ENCODE results near the gene GIPC2.
"Not testable (repeated sequence)": the region's sequence is repeated elsewhere in the genome, so short reads cannot be mapped to it uniquely, and the experiment has no call there.

GIPC2 gene

GRCh38 chr1:78045926-78046778 lies at the start of gene GIPC2:
Gene GIPC2 (plus strand): TSS chr1:78045966. CDS start chr1:78046095, 129 bp downstream.
- Histone ChIP-seq H3K9me3 (ENCODE audit: control insufficient read depth in 1 of 2, low read length in 2 of 2) (no peaks in the 10 kb centered on the region), H3K4me3 (ENCODE audit: low read depth in 1 of 2, low read length in 2 of 2) (peak within 1 kb of the TSS; percentile 61 to 85), H3K27me3 (ENCODE audit: low read depth, low read length) (peaks cover 3% of the 10 kb centered on the region), H3K4me1 (ENCODE audit: control insufficient read depth in 1 of 2, insufficient read depth in 2 of 2, low read length in 2 of 2) (peaks cover 0 to 10% of the 10 kb centered on the region in 2 donors), H3K36me3 (ENCODE audit: control insufficient read depth in 1 of 2, insufficient read depth in 2 of 2, low read length in 2 of 2) (no peaks in the 10 kb centered on the region), H3K27ac (ENCODE audit: low read length) (peak within 1 kb of the TSS; percentile 58)

- no peaks in the 10 kb centered on the region for H3K4me1 ChIP-seq (ENCODE audit: control insufficient read depth in 1 of 2, insufficient read depth in 2 of 2, low read length in 2 of 2)
- no peaks in the 10 kb centered on the region for H3K9me3 ChIP-seq (ENCODE audit: control insufficient read depth in 1 of 2, low read length in 2 of 2)
- no peak overlapping the region for H3K27ac ChIP-seq (ENCODE audit: low read length)
- H3K36me3 ChIP-seq (ENCODE audit: control insufficient read depth in 1 of 2, insufficient read depth in 2 of 2, low read length in 2 of 2) = no peaks in the 10 kb centered on the region
- no peaks in the 10 kb centered on the region for H3K27me3 ChIP-seq (ENCODE audit: low read depth, low read length)
- H3K4me3 ChIP-seq (ENCODE audit: low read depth in 1 of 2, low read length in 2 of 2) = no peak overlapping the region
Measured at GRCh38 chr1:77996734-77997133, 49.0 kb upstream of the GIPC2 start.

- not testable (repeated sequence) for H3K27ac ChIP-seq (ENCODE audit: low read length); H3K4me1 ChIP-seq (ENCODE audit: control insufficient read depth in 1 of 2, insufficient read depth in 2 of 2, low read length in 2 of 2); H3K27me3 ChIP-seq (ENCODE audit: low read depth, low read length)
Measured at GRCh38 chr1:78000536-78000935, 45.2 kb upstream of the GIPC2 start.

GRCh38 chr1:78003070-78003746 lies 42.6 kb upstream of the GIPC2 start:
- Histone ChIP-seq H3K9me3 (ENCODE audit: control insufficient read depth in 1 of 2, low read length in 2 of 2) (no peaks in the 10 kb centered on the region), H3K36me3 (ENCODE audit: control insufficient read depth in 1 of 2, insufficient read depth in 2 of 2, low read length in 2 of 2) (peaks cover 0 to 11% of the 10 kb centered on the region in 2 donors), H3K27me3 (ENCODE audit: low read depth, low read length) (no peaks in the 10 kb centered on the region), H3K27ac (ENCODE audit: low read length) (peak overlapping the region; percentile 100), H3K4me1 (ENCODE audit: control insufficient read depth in 1 of 2, insufficient read depth in 2 of 2, low read length in 2 of 2) (peaks cover 7 to 9% of the 10 kb centered on the region in 2 donors), H3K4me3 (ENCODE audit: low read depth in 1 of 2, low read length in 2 of 2) (peak overlapping the region in 1 of 2 donors; percentile 92)

More at GRCh38 chr1:78000536-78000935, 45.2 kb upstream of the GIPC2 start:
- not testable (repeated sequence) for H3K36me3 ChIP-seq (ENCODE audit: control insufficient read depth in 1 of 2, insufficient read depth in 2 of 2, low read length in 2 of 2); H3K9me3 ChIP-seq (ENCODE audit: control insufficient read depth in 1 of 2, low read length in 2 of 2); H3K4me3 ChIP-seq (ENCODE audit: low read depth in 1 of 2, low read length in 2 of 2)

DNA sequence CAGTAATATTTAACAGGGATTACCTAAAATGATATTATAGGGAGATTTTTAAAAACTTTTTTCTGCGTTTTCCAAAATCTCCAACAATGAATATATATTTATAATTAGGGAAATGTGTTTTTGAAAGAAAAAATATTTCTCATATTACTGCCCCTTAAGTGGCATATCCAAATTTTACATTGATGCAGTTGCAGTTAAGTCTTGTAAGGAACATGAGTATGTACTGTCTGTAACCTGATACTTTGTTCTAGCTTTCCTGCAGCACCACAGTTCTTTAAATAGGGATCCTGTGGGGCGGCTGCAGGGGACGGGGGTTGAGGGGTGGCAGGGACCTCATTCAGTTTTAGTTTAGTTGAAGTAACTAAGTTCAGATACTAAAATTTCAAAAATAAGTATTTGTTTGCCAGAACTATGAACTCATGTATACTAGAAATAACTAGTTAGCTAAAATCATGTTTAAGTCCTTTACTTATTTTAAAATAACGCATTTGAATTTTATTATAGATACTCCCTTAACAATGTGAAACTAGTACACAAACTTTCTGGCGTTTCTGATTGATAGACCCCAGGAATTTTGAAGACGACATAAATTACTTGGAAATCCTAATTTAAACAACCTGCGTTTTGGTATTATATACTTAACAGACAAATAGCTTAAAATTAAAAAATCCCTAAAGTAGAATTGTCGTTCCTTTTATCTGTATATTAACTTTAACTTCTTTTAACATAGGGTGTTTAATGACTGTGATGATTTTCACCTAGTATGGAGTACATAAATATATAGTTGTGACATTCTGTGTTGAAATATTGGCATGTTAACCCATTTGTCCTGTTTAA lies 41.7 kb upstream of the GIPC2 start:
- peaks cover 7 to 9% of the 10 kb centered on the region in 2 donors for H3K4me1 ChIP-seq (ENCODE audit: control insufficient read depth in 1 of 2, insufficient read depth in 2 of 2, low read length in 2 of 2)
- H3K4me3 ChIP-seq (ENCODE audit: low read depth in 1 of 2, low read length in 2 of 2) = peak overlapping the region; percentile 68 to 92
- no peaks in the 10 kb centered on the region for H3K9me3 ChIP-seq (ENCODE audit: control insufficient read depth in 1 of 2, low read length in 2 of 2)
- H3K27ac ChIP-seq (ENCODE audit: low read length) = peak overlapping the region; percentile 100
- no peaks in the 10 kb centered on the region for H3K27me3 ChIP-seq (ENCODE audit: low read depth, low read length)
- peaks cover 0 to 11% of the 10 kb centered on the region in 2 donors for H3K36me3 ChIP-seq (ENCODE audit: control insufficient read depth in 1 of 2, insufficient read depth in 2 of 2, low read length in 2 of 2)

GRCh38 chr1:78004719-78005447 lies 40.9 kb upstream of the GIPC2 start, which contains the start of gene DNAJB4:
Gene DNAJB4 (plus strand): TSS chr1:78004939. CDS start chr1:78005111, 172 bp downstream.
- no peaks in the 10 kb centered on the region for H3K9me3 ChIP-seq (ENCODE audit: control insufficient read depth in 1 of 2, low read length in 2 of 2)
- H3K4me1 ChIP-seq (ENCODE audit: control insufficient read depth in 1 of 2, insufficient read depth in 2 of 2, low read length in 2 of 2) = peaks cover 9 to 10% of the 10 kb centered on the region in 2 donors
- no peaks in the 10 kb centered on the region for H3K27me3 ChIP-seq (ENCODE audit: low read depth, low read length)
- H3K27ac ChIP-seq (ENCODE audit: low read length) = peak within 1 kb of the TSS; percentile 100
- H3K36me3 ChIP-seq (ENCODE audit: control insufficient read depth in 1 of 2, insufficient read depth in 2 of 2, low read length in 2 of 2) = peaks cover 0 to 11% of the 10 kb centered on the region in 2 donors
- H3K4me3 ChIP-seq (ENCODE audit: low read depth in 1 of 2, low read length in 2 of 2) = peak within 1 kb of the TSS; percentile 68 to 92

GRCh38 chr1:78005448-78005722 lies 40.4 kb upstream of the GIPC2 start:
- peaks cover 9 to 11% of the 10 kb centered on the region in 2 donors for H3K4me1 ChIP-seq (ENCODE audit: control insufficient read depth in 1 of 2, insufficient read depth in 2 of 2, low read length in 2 of 2)
- H3K9me3 ChIP-seq (ENCODE audit: control insufficient read depth in 1 of 2, low read length in 2 of 2) = no peaks in the 10 kb centered on the region
- H3K27ac ChIP-seq (ENCODE audit: low read length) = peak overlapping the region; percentile 100
- peak overlapping the region; percentile 68 to 92 for H3K4me3 ChIP-seq (ENCODE audit: low read depth in 1 of 2, low read length in 2 of 2)
- no peaks in the 10 kb centered on the region for H3K27me3 ChIP-seq (ENCODE audit: low read depth, low read length)
- H3K36me3 ChIP-seq (ENCODE audit: control insufficient read depth in 1 of 2, insufficient read depth in 2 of 2, low read length in 2 of 2) = peaks cover 0 to 11% of the 10 kb centered on the region in 2 donors

DNA sequence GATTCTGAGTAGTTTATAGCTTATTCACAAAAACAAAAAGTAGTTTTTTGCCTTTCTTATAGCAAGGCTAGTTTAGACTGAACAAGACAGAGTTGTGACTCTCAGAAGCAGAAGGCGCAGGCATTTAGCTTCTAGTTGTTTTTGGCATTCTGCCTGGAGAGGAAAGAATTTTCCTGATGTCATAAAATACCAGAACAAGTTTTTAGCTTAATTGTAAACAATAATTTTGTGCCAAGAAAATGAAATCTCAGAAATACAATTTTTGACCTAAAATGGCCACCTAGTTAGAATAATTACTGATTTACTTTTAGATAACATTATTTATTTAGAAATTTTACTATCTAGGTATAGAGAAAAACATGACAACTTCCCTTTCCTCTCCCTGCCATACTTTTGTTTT lies 40.0 kb upstream of the GIPC2 start:
- Histone ChIP-seq H3K4me3 (ENCODE audit: low read depth in 1 of 2, low read length in 2 of 2) (peak overlapping the region; percentile 68 to 92), H3K36me3 (ENCODE audit: control insufficient read depth in 1 of 2, insufficient read depth in 2 of 2, low read length in 2 of 2) (peaks cover 0 to 11% of the 10 kb centered on the region in 2 donors), H3K4me1 (ENCODE audit: control insufficient read depth in 1 of 2, insufficient read depth in 2 of 2, low read length in 2 of 2) (peaks cover 11 to 13% of the 10 kb centered on the region in 2 donors), H3K9me3 (ENCODE audit: control insufficient read depth in 1 of 2, low read length in 2 of 2) (no peaks in the 10 kb centered on the region), H3K27ac (ENCODE audit: low read length) (peak overlapping the region; percentile 100), H3K27me3 (ENCODE audit: low read depth, low read length) (no peaks in the 10 kb centered on the region)

GRCh38 chr1:78006521-78006920 lies 39.2 kb upstream of the GIPC2 start:
- Histone ChIP-seq H3K4me3 (ENCODE audit: low read depth in 1 of 2, low read length in 2 of 2) (peak overlapping the region; percentile 68 to 92), H3K4me1 (ENCODE audit: control insufficient read depth in 1 of 2, insufficient read depth in 2 of 2, low read length in 2 of 2) (peaks cover 11 to 13% of the 10 kb centered on the region in 2 donors)

DNA sequence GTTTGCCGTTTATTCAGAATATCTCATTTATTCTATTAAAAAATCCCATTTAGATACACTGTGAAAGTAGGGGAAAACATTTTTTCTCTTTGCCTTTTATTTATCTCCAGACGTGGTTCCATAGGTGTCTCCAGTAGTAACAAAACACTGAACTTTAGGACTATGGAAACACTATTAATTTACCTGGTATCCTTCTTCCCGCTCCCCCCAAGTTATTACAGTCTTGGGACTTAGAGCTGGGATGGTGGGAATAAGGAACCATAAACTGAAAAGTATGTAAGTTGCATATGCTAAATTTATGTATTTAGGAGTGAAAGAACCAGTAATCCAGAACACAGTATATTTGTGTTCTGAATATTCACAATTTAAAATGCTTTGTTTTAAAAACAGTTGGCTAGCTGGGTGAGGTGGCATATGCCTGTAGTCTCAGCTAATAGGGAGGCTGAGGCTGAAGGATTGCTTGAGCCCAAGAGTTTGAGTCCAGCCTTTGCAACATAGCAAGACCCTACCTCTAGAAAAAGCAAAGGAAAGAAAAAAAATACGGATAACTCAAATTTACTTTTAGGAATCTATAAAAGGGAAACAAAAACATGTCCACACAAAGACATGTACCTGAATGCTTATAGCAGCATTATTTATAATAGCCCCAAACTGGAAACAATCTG lies 38.0 kb upstream of the GIPC2 start:
- H3K27ac ChIP-seq (ENCODE audit: low read length) = no peak overlapping the region
- peak overlapping the region; percentile 61 to 68 for H3K4me3 ChIP-seq (ENCODE audit: low read depth in 1 of 2, low read length in 2 of 2)
- H3K27me3 ChIP-seq (ENCODE audit: low read depth, low read length) = no peaks in the 10 kb centered on the region
- H3K4me1 ChIP-seq (ENCODE audit: control insufficient read depth in 1 of 2, insufficient read depth in 2 of 2, low read length in 2 of 2) = peaks cover 11 to 13% of the 10 kb centered on the region in 2 donors
- H3K9me3 ChIP-seq (ENCODE audit: control insufficient read depth in 1 of 2, low read length in 2 of 2) = no peaks in the 10 kb centered on the region
- peaks cover under 1 to 11% of the 10 kb centered on the region in 2 donors for H3K36me3 ChIP-seq (ENCODE audit: control insufficient read depth in 1 of 2, insufficient read depth in 2 of 2, low read length in 2 of 2)

More at GRCh38 chr1:78006521-78006920, 39.2 kb upstream of the GIPC2 start:
- H3K27me3 ChIP-seq (ENCODE audit: low read depth, low read length) = no peaks in the 10 kb centered on the region
- H3K9me3 ChIP-seq (ENCODE audit: control insufficient read depth in 1 of 2, low read length in 2 of 2) = no peaks in the 10 kb centered on the region
- H3K27ac ChIP-seq (ENCODE audit: low read length) = peak overlapping the region; percentile 100
- peaks cover 0 to 11% of the 10 kb centered on the region in 2 donors for H3K36me3 ChIP-seq (ENCODE audit: control insufficient read depth in 1 of 2, insufficient read depth in 2 of 2, low read length in 2 of 2)
